Mucosa of descending colon (tissue), 3 donors: Measurements from ENCODE around the gene MAT1A. TPM values are rescaled to one million over a fixed set of nuclear protein-coding genes. Genes with fewer than 3 reads are reported as not detected.

Source experiments
- ATAC-seq: fragments of 200-7000 bp; cut with Tn5 transposase; one replicate; pipeline ENCODE4 v1.9.1; 2020; ENCODE audit warnings: mild to moderate bottlenecking, moderate library complexity
- DNase-seq, 3 donors: peaks; one replicate each; pipeline ENCODE4 v3.0.0-alpha.2; 2020
- H3K36me3 ChIP-seq: fragments of 200-600 bp; one replicate; pipeline ENCODE4 v1.8.0; 2021; ENCODE audit warnings: low read depth, mild to moderate bottlenecking
- H3K4me1 ChIP-seq: fragments of 200-600 bp; one replicate; pipeline ENCODE4 v1.8.0; 2021; ENCODE audit warnings: low read depth, mild to moderate bottlenecking
- H3K4me3 ChIP-seq: fragments of 200-600 bp; one replicate; pipeline ENCODE4 v1.8.0; 2021; ENCODE audit warnings: mild to moderate bottlenecking
- H3K9me3 ChIP-seq: fragments of 200-600 bp; one replicate; pipeline ENCODE4 v1.8.0; 2021; ENCODE audit warnings: mild to moderate bottlenecking
- intact Hi-C, 2 donors: fragments of 100-400 bp; cut with DNase I in 1 of 2; cut with micrococcal nuclease in 1 of 2; formaldehyde crosslinking; loops; one replicate each; pipeline versions ENCODE4 v1.11.0 to v1.11.1; 2022; cut with DNase I, micrococcal nuclease
- total RNA-seq, 3 donors: library from RNA; stranded (reverse); fragmentation: NEBNext Ultra II Directional in 2 of 3; extraction: Animal tissue kit (Norgen Biotek cat#: 25700) in 2 of 3; gene quantifications; one replicate each; pipeline versions ENCODE4 v1.2.1 to v1.2.4, GENCODE V29; 2021 to 2023
- TF ChIP-seq, protein P1 (sequence below): fragments of 200-600 bp; IDR thresholded peaks from one replicate; pipeline ENCODE4 v1.8.0; 2022; ENCODE audit warnings: antibody characterized with exemption, mild to moderate bottlenecking
- donor health status: DM: no; HTN: no; CAD: no; lungs with moderate emphysema.
- donor health status: DM: no; HTN: no; CAD: no.
- donor health status: DM: no; HTN: yes; CAD: no.

The MAT1A gene
- total RNA-seq, 3 donors from 2014 or later, result 0.89 TPM; not detected in 2

DNA sequence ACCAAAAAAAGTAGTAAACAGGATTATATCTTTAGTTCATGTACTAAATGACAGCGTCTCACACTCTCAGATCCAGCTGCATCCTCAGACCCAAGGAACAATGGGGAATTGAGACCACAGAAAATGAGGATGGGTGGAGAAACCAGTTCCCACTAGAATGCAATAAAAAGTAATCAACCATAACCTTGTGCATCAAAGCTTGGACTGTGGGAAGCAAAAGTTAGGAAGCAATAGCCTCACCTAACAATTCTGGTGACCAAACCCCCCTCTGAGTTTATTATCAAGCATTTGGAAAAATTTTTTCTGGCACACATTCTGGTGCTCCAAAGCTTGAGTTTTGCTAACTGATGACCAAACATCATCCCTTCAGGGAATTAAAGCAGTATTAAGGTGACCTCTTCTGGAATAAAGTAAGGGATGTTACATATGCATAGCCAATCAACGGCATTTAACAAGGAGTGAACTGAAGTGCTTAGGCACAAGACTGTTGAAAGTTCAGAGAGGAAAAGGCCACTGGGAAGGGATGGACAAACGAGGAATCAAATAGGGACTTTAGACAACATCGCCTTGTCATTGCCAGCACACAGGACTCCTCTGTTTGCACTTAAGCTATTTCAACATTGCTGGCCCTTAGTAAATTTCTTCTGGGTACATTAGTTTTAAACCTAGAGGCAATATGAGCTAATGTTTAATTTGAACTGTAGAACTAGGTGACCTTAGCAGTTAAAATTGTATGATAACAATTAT, 1.2 kb upstream of the MAT1A start:
- Histone ChIP-seq H3K9me3 (no peaks in the 10 kb centered on the region), H3K4me1 (peaks cover 9% of the 10 kb centered on the region), H3K36me3 (no peaks in the 10 kb centered on the region), H3K4me3 (no peak overlapping the region)
- DNase-seq (no peak), ATAC-seq (peak; percentile 40)
- intact Hi-C loops, result no loop called here
- TF ChIP-seq, protein P1, sequence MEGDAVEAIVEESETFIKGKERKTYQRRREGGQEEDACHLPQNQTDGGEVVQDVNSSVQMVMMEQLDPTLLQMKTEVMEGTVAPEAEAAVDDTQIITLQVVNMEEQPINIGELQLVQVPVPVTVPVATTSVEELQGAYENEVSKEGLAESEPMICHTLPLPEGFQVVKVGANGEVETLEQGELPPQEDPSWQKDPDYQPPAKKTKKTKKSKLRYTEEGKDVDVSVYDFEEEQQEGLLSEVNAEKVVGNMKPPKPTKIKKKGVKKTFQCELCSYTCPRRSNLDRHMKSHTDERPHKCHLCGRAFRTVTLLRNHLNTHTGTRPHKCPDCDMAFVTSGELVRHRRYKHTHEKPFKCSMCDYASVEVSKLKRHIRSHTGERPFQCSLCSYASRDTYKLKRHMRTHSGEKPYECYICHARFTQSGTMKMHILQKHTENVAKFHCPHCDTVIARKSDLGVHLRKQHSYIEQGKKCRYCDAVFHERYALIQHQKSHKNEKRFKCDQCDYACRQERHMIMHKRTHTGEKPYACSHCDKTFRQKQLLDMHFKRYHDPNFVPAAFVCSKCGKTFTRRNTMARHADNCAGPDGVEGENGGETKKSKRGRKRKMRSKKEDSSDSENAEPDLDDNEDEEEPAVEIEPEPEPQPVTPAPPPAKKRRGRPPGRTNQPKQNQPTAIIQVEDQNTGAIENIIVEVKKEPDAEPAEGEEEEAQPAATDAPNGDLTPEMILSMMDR, result no peak

DNA sequence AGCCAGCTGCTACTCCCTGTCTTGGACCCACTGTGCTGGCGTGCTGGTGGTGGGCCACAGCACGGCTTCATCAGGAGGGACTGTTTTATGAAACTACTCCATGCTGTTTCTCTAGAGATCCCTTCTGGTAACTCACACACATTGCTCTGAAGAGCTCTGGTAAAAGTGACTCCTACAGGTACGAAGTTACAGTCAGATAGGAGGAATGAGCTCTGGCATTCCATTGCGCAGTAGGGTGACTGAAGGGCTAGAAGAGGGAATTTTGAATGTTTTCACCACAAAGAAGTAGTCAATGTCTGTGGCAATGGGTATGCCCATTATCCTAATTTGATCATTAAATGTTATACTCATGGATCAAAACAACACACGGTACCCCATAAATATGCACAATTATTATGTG, 609 bp downstream of the MAT1A start:
- H3K4me3 ChIP-seq, result no peak overlapping the region
- no peaks in the 10 kb centered on the region for H3K9me3 ChIP-seq
- DNase-seq, result no peak
- H3K36me3 ChIP-seq, result no peaks in the 10 kb centered on the region
- H3K4me1 ChIP-seq, result peaks cover 9% of the 10 kb centered on the region
- TF ChIP-seq, protein P1, result no peak
- ATAC-seq, result no peak
- intact Hi-C loops, result no loop called here

DNA sequence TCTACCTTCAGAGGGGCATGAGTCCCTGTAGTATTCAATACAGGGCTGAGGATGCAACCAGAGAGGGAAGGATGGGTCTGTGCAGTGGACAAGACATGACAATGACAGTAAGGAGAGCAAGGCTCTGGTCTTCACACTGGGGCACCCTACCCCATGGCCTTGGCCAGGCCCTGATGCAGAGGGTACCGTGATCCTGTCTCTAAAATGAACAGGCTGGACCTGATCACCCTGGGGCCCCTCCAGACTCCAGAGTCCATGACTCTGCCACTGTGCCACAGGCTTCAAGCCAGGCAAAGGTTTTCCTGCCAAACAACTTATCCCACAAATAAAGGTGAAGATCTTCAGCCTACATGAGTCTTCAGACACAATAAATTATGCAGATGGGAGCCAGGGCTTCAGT, 4.9 kb downstream of the MAT1A start:
- no peak overlapping the region for H3K4me3 ChIP-seq
- intact Hi-C loops, result no loop called here
- no peaks in the 10 kb centered on the region for H3K36me3 ChIP-seq
- TF ChIP-seq, protein P1, result no peak
- H3K4me1 ChIP-seq, result no peaks in the 10 kb centered on the region
- H3K9me3 ChIP-seq, result no peaks in the 10 kb centered on the region
- DNase-seq, result no peak
- ATAC-seq, result no peak

DNA sequence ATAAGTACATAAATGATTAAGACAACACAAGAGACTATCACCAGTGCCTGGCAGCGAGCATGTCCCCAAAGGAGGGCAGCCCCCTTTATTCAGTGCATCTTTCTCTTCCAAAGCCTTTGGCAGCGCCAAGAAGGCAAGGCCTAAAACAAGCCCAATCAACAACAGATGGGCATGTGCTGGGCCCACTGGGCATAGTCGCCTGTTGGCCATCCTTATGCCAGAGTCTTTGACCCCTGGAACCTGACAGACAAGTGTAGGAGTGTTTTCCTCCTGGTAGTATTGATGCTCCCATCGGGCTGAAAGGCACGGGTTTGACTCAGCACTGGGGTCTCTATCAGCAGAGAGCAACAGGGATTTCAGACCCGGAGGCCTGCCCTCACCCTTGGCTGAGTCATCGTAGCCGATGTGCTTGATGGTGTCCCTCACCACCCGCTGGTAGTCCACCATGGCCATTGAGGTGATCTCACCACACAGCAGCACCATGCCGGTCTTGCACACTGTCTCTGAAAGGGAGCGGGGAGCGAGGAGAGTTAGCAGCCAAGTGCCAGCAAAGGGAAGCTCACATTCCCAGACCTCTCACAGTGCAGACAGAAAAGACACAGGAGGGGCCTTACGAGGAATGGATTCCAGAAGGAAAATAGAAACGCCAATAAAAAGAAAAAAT, 5.8 kb downstream of the MAT1A start:
- TF ChIP-seq, protein P1, result no peak
- Histone ChIP-seq H3K36me3 (no peaks in the 10 kb centered on the region), H3K9me3 (no peaks in the 10 kb centered on the region), H3K4me1 (no peaks in the 10 kb centered on the region), H3K4me3 (no peak overlapping the region)
- intact Hi-C loops, result no loop called here
- no peak for ATAC-seq
- no peak for DNase-seq

DNA sequence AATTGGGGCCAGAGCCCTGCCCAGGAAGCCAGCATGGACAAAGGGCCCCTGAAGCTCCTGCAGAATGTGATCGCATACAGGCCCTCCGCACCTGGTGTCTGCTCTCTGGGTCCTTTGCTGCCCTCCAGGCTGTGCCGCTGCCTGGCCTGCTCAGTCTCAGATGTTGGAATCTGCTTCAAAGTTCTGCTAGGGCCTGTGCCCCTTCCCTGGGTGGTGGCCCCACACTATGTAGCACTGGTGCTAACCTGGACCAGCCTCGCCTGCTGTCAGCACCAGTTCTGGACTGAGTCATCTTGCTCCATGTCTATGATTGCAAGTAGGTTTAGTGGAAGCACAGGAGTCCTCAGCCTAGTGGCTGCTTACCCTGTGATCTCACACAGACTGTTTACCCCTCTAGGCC, 6.3 kb downstream of the MAT1A start:
- TF ChIP-seq, protein P1, result no peak
- DNase-seq (no peak), ATAC-seq (no peak)
- Histone ChIP-seq H3K9me3 (no peaks in the 10 kb centered on the region), H3K36me3 (no peaks in the 10 kb centered on the region), H3K4me1 (no peaks in the 10 kb centered on the region), H3K4me3 (no peak overlapping the region)
- intact Hi-C loops, result no loop called here
